Left ventricle myocardium superior (tissue), 1 donor: ENCODE measurements around the gene IST1. TPM values are rescaled to one million over a fixed set of nuclear protein-coding genes. Genes with fewer than 3 reads are reported as not detected.
"Not testable (repeated sequence)": the region's sequence is repeated elsewhere in the genome, so short reads cannot be mapped to it uniquely, and the experiment has no call there.

Experiments
- ATAC-seq: fragments of 200-7000 bp; cut with Tn5 transposase; one replicate; pipeline ENCODE4 v1.9.1; 2020; ENCODE audit warnings: mild to moderate bottlenecking, moderate library complexity
- DNase-seq: peaks from one replicate; pipeline ENCODE4 v3.0.0-alpha.2; 2020
- intact Hi-C: fragments of 100-400 bp; cut with micrococcal nuclease; formaldehyde crosslinking; loops from one replicate; pipeline ENCODE4 v1.11.0; 2022
- long read RNA-seq: library from polyadenylated mRNA; unstranded; transcript quantifications from one replicate; pipeline ENCODE4 v2.0.0, GENCODE V29; 2021
- total RNA-seq: library from RNA; stranded (reverse); fragmentation: NEBNext Ultra II Directional; extraction: Animal tissue kit (Norgen Biotek cat#: 25700); gene quantifications from one replicate; pipeline ENCODE4 v1.2.1, GENCODE V29; 2021
- donor health status: DM: no; HTN: yes; CAD: no; lungs with severe emphysema.

The IST1 gene
- 110 TPM for total RNA-seq
- long read RNA-seq, full-length matches to known transcripts, result 71 of 119 reads
- long read RNA-seq, partial matches to known transcripts, result 13 of 119 reads
- long read RNA-seq, other reads (novel, unspliced or antisense), result 35 of 119 reads

- DNase-seq, result peak; percentile 99
- ATAC-seq, result peak; percentile 97
- intact Hi-C loops, result no loop called here
These were observed at the start of gene IST1 for GRCh38 chr16:71894921-71895678. IST1 (plus strand) TSS chr16:71895531; CDS start chr16:71915641, 20,110 bp downstream.

GRCh38 chr16:71845639-71846430, 49.5 kb upstream of the IST1 start, which contains the start of gene ATXN1L:
ATXN1L (plus strand) TSS chr16:71845976; CDS start chr16:71849741, 3,765 bp downstream.
- DNase-seq, result peak; percentile 95
- peak; percentile 98 for ATAC-seq
- intact Hi-C loops, result loop anchor here (5.0 kb wide), 1 partner anchor 36 kb away; the partner anchor contains the start of gene ZNF821

DNA sequence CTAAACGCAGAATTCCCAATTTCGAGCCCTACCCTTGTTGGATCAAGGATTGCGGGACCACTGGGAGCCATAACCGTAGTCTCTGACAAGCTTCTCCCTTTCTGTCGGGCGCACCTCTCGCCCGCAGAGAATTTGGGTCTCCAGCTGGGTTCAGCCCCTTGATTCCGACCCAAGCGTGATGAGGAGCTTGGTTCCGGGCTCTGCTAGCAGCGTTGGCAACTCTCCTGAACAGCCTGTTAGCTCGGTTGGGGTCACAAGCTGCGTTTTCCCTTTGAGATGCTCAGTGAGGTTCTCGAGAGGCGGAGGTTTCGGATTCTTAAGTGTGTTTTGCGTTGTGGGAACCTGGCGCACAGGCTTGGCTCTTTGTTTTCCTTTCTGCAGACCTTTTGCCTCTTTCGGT, 48.9 kb upstream of the IST1 start:
- no peak for DNase-seq

GRCh38 chr16:71847096-71847495, 48.2 kb upstream of the IST1 start:
- DNase-seq (no peak), ATAC-seq (no peak)
- intact Hi-C loops, result loop anchor here (5.0 kb wide), 1 partner anchor 35 kb away; the partner anchor contains the start of gene ZNF821

More for the DNA sequence above, 48.9 kb upstream of the IST1 start:
- no peak for ATAC-seq
- intact Hi-C loops, result loop anchor here (5.0 kb wide), 1 partner anchor 36 kb away; the partner anchor contains the start of gene ZNF821

DNA sequence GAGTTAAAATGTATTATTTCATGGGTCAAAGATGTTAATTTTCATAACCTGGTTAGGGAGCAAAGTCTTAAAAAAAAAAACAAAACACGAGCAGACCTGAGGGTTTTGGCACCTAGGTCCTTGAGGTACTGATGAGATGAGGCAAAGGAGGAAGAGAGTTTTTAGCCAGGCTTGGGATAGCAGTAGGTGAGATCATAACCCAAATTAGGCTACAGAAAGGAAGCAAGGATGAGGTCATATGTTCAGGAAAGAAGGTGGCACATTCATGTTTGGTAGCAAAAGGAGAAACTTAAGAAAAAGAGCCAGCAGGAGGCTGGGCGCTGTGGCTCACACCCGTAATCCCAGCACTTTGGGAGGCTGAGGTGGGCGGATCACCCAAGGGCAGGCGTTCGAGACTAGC, 46.7 kb upstream of the IST1 start:
- intact Hi-C loops, result loop anchor here (5.0 kb wide), 1 partner anchor 34 kb away; the partner anchor contains the start of gene ZNF821
- no peak for ATAC-seq

GRCh38 chr16:71851746-71852145, 43.6 kb upstream of the IST1 start:
- no peak for ATAC-seq

More for the DNA sequence above, 46.7 kb upstream of the IST1 start:
- no peak for DNase-seq

GRCh38 chr16:71852158-71852557, 43.2 kb upstream of the IST1 start:
- DNase-seq (no peak), ATAC-seq (no peak)
- intact Hi-C loops, result no loop called here

More at GRCh38 chr16:71851746-71852145, 43.6 kb upstream of the IST1 start:
- intact Hi-C loops, result no loop called here
- DNase-seq, result no peak

GRCh38 chr16:71852561-71852960, 42.8 kb upstream of the IST1 start:
- intact Hi-C loops, result no loop called here
- ATAC-seq (no peak), DNase-seq (no peak)

- ATAC-seq, result peak; percentile 19
- intact Hi-C loops, result no loop called here
- DNase-seq, result no peak
These were observed 41.9 kb upstream of the IST1 start for GRCh38 chr16:71853413-71853812.

- DNase-seq (no peak), ATAC-seq (peak; percentile 64)
- intact Hi-C loops, result no loop called here
These were observed 40.9 kb upstream of the IST1 start for GRCh38 chr16:71854369-71854948.

- intact Hi-C loops, result no loop called here
- DNase-seq (no peak), ATAC-seq (no peak)
These were observed 39.2 kb upstream of the IST1 start for GRCh38 chr16:71855937-71856662.

DNA sequence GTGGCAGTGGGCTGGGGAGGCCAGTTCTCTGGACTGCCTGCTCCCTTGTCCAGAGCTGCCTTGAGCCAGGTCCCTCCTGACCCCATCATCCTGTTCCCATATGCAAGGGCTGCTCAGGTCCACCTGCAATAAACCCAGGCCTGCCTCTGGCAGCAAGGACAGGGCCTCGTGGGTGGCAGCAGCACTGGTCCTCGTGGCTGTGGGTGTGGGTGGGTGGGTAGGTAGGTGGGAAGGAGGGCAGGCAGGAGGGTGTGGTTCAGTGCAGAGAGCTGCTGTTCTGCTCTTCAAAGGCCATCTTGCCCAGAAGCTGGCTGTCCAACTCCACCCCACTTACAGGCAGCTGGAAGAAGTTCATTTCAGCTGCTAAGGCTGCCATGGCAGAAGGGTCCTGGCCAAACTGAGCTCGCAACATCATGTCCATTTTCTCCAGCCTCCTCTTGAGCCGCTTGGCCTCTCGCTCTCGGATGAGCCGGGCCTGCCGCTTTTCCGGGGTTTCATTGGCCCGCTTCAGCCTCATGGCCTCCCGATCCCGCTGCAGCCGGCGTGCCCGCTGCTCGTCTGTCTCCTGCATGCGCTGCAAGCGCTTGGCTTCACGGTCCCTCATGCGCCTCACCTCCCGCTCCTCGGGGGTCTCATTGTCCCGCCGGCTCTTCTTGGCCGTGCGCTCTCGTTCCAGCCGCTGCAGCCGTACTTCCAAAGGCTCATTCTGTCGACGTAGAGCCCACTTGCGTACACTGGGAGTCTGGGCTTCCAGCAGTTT, 35.4 kb upstream of the IST1 start:
- intact Hi-C loops, result no loop called here
- DNase-seq (no peak), ATAC-seq (no peak)

DNA sequence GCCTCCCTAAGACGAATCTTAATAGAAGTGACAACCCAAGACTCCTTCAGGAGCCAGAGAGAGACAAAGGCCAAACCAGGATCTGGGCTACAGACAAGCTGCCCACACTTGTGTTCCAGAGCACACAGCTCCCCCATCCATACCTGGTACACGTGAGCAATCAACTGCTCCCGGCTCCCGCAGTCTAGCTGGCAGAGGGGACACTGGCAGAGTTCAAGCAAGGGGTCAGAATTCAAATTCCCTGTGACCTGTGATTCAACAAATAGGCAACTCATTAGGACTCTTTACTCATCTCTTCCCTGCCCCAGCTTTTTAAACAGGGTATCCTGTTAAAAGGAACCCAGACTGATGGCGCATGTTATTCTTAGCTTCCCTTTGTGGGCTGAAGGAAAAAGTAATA, 31.3 kb upstream of the IST1 start:
- no peak for ATAC-seq
- DNase-seq, result no peak
- intact Hi-C loops, result no loop called here

DNA sequence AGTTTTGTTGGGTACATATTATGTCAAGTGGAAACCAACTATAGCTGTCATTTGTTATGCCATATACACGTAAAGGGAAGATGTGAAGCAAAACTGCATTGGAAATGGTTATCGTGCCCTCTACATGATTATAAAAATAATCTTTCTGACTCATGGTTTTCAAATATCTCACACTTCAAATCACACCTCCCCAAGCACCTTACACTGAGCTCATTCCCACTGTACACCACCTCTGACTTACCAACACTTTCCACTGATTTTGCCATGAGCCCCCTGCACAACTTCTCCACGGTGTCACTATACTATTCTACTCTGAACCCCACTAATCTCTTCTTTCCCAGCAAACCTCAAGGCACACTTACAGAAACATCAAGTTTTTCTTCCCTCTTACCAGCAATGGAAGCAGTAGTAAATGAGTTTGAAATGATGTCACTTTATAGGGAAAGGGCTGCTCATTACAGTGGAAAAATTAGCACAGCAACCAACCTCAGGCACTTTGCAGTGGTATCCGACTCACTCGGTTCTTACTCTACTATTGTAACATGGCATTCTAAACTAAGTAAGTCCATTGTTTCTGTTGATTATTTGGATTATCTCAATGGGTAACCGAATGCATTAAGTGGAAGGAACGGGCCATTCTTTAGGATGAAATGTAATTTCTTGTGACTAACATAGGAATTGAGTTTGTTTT, 30.0 kb upstream of the IST1 start:
- DNase-seq (no peak), ATAC-seq (peak; percentile 42)
- intact Hi-C loops, result no loop called here

GRCh38 chr16:71867175-71867574, 28.2 kb upstream of the IST1 start:
- intact Hi-C loops, ATAC-seq, DNase-seq: not testable (repeated sequence)

DNA sequence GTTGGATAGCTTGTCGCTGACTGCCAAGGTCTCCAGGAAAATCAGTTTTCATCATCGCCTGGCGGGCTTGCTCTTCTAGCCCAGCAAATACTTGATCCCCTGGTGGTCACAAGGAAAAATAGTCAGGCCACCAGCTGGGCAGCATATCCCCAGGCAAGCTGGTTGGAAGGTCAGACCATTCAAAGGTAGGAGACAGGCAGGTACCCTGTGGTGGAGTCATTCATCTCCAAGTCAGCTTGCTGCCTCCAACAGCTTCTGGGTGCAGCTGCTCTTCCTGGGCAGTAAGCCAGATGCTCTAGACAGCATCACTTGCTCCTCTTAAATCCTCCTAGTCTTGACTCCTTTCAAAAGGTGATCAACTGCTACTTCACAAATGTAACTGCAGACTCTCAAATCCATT, 27.4 kb upstream of the IST1 start:
- intact Hi-C loops, result no loop called here
- ATAC-seq (no peak), DNase-seq (no peak)

DNA sequence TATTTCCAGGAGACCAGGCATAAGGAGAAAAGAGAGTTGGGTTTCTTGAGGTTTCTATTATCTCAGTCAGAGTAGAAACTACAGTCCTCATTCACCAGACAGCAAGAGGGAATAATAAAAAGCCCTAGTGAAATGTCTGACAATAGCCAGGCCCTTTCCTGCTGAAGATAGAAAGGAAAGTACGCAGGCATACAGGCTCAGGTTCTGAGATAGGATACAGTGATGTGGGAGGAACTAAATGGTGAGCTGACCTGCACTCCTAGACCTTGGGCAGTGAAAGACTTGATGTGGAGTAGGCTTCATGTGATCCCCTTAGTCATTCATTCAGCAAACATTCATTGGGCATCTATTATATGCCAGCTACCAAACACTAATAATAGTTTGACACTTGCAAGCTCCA, 26.2 kb upstream of the IST1 start:
- intact Hi-C loops, result no loop called here
- no peak for DNase-seq
- ATAC-seq, result peak; percentile 38
